Hematopoietic multipotent progenitor cell treated with erythropoietin and hydrocortisone succinate and interleukin-3 and kit ligand, for 8 days (in vitro differentiated cells): Measurements from ENCODE around the gene TBL2.
A peak's percentile ranks its signal among the peaks of the same experiment; 100 is the strongest.
"Not testable (repeated sequence)": the region's sequence is repeated elsewhere in the genome, so short reads cannot be mapped to it uniquely, and the experiment has no call there.

Source experiments
- DNase-seq: peaks from one replicate; pipeline ENCODE4 v3.0.0-alpha.2; 2015

The TBL2 gene

GRCh38 chr7:73606801-73607691, 28.7 kb upstream of the TBL2 start:
- DNase-seq: peak; percentile 51

GRCh38 chr7:73605601-73606220, 27.3 kb upstream of the TBL2 start:
- no peak for DNase-seq

- DNase-seq: no peak
These were observed 24.6 kb upstream of the TBL2 start for GRCh38 chr7:73602721-73603651.

GRCh38 chr7:73599916-73600315, 21.5 kb upstream of the TBL2 start:
- DNase-seq: no peak

GRCh38 chr7:73599151-73599882, 20.9 kb upstream of the TBL2 start:
- DNase-seq: no peak

- DNase-seq: no peak
These were observed 19.8 kb upstream of the TBL2 start for GRCh38 chr7:73597978-73598782.

GRCh38 chr7:73596191-73597065, 18.0 kb upstream of the TBL2 start:
- no peak for DNase-seq

GRCh38 chr7:73595358-73595757, 17.0 kb upstream of the TBL2 start:
- no peak for DNase-seq

GRCh38 chr7:73593207-73594045, 15.0 kb upstream of the TBL2 start:
- DNase-seq: no peak

- DNase-seq: no peak
These were observed 8.5 kb upstream of the TBL2 start for GRCh38 chr7:73586911-73587310.

- no peak for DNase-seq
These were observed 6.8 kb upstream of the TBL2 start for GRCh38 chr7:73585196-73585595.

GRCh38 chr7:73582664-73583202, 4.4 kb upstream of the TBL2 start:
- DNase-seq: no peak

- DNase-seq: not testable (repeated sequence)
These were observed 2.6 kb upstream of the TBL2 start for GRCh38 chr7:73581006-73581405.

- DNase-seq: peak; percentile 30
These were observed 595 bp downstream of the TBL2 start for GRCh38 chr7:73577627-73578341.

- DNase-seq: no peak
These were observed 4.6 kb downstream of the TBL2 start for GRCh38 chr7:73573791-73574190.

GRCh38 chr7:73573276-73573675, 5.1 kb downstream of the TBL2 start:
- no peak for DNase-seq

GRCh38 chr7:73572767-73573186, 5.6 kb downstream of the TBL2 start:
- DNase-seq: no peak

- DNase-seq: no peak
These were observed 7.4 kb downstream of the TBL2 start for GRCh38 chr7:73570977-73571376.

- no peak for DNase-seq
These were observed 7.9 kb downstream of the TBL2 start for GRCh38 chr7:73570521-73570920.
